ENCODE results near the gene RAD18. TPM values are rescaled to one million over a fixed set of nuclear protein-coding genes. Genes with fewer than 3 reads are reported as not detected.

The RAD18 gene
- total RNA-seq, 1 donor from 2014 or later: 0.75 TPM

- no peak for TF ChIP-seq CTCF (IDR thresholded peaks at IDR 0.05)
- intact Hi-C loops (cut with DNase I): no loop called here
- H3K36me3 ChIP-seq: no peaks in the 10 kb centered on the region
- no peak overlapping the region for H3K4me3 ChIP-seq
- H3K9me3 ChIP-seq: no peaks in the 10 kb centered on the region
- H3K4me1 ChIP-seq: no peaks in the 10 kb centered on the region
- DNase-seq (ENCODE audit: low spot score in 2 of 2): no peak
- no peak overlapping the region for H3K27ac ChIP-seq
- H3K27me3 ChIP-seq: no peaks in the 10 kb centered on the region
Observed at GRCh38 chr3:8851703-8852102, 111.6 kb downstream of the RAD18 start.

GRCh38 chr3:8848696-8849131, 114.6 kb downstream of the RAD18 start:
- no peak for TF ChIP-seq CTCF (IDR thresholded peaks at IDR 0.05)
- no peak overlapping the region for H3K27ac ChIP-seq
- H3K4me3 ChIP-seq: no peak overlapping the region
- intact Hi-C loops (cut with DNase I): no loop called here
- H3K4me1 ChIP-seq: peaks cover 0 to 5% of the 10 kb centered on the region in 2 donors
- no peak for DNase-seq (ENCODE audit: low spot score in 2 of 2)
- no peaks in the 10 kb centered on the region for H3K9me3 ChIP-seq
- H3K36me3 ChIP-seq: no peaks in the 10 kb centered on the region
- no peaks in the 10 kb centered on the region for H3K27me3 ChIP-seq

DNA sequence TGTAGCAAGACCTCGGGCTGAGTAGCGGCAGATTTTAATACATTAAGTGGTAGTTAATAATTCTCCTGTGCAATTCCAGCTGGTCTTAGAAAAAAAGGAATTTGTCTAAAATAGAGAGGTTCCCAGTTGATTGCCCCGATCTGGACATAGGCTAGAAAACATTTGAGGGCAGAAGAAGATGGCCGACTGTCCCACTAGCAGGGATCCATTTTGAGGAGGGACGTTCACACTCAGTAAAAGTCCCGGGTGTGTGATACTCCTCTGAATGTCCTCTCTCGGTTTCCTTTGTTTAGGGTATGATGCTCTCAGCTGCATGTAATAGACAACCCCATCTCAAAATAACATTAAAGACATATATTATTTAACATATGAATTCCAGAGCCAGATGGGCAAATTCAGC, 116.0 kb downstream of the RAD18 start:
- DNase-seq (ENCODE audit: low spot score in 2 of 2): no peak
- Histone ChIP-seq H3K9me3 (no peaks in the 10 kb centered on the region), H3K36me3 (no peaks in the 10 kb centered on the region), H3K27me3 (no peaks in the 10 kb centered on the region), H3K27ac (no peak overlapping the region), H3K4me3 (no peak overlapping the region), H3K4me1 (peaks cover 0 to 5% of the 10 kb centered on the region in 2 donors)
- intact Hi-C loops (cut with DNase I): no loop called here
- TF ChIP-seq CTCF (IDR thresholded peaks at IDR 0.05): no peak

GRCh38 chr3:8846176-8846575, 117.1 kb downstream of the RAD18 start:
- no peak overlapping the region for H3K27ac ChIP-seq
- intact Hi-C loops (cut with DNase I): no loop called here
- peaks cover 0 to 5% of the 10 kb centered on the region in 2 donors for H3K4me1 ChIP-seq
- H3K4me3 ChIP-seq: no peak overlapping the region
- H3K36me3 ChIP-seq: no peaks in the 10 kb centered on the region
- DNase-seq (ENCODE audit: low spot score in 2 of 2): no peak
- no peaks in the 10 kb centered on the region for H3K9me3 ChIP-seq
- H3K27me3 ChIP-seq: no peaks in the 10 kb centered on the region
- no peak for TF ChIP-seq CTCF (IDR thresholded peaks at IDR 0.05)

- no peaks in the 10 kb centered on the region for H3K9me3 ChIP-seq
- no peak for DNase-seq (ENCODE audit: low spot score in 2 of 2)
- H3K4me1 ChIP-seq: peaks cover 0 to 5% of the 10 kb centered on the region in 2 donors
- H3K36me3 ChIP-seq: no peaks in the 10 kb centered on the region
- no peak overlapping the region for H3K27ac ChIP-seq
- TF ChIP-seq CTCF (IDR thresholded peaks at IDR 0.05): no peak
- H3K27me3 ChIP-seq: no peaks in the 10 kb centered on the region
- intact Hi-C loops (cut with DNase I): no loop called here
- no peak overlapping the region for H3K4me3 ChIP-seq
Observed at GRCh38 chr3:8845641-8846040, 117.6 kb downstream of the RAD18 start.

DNA sequence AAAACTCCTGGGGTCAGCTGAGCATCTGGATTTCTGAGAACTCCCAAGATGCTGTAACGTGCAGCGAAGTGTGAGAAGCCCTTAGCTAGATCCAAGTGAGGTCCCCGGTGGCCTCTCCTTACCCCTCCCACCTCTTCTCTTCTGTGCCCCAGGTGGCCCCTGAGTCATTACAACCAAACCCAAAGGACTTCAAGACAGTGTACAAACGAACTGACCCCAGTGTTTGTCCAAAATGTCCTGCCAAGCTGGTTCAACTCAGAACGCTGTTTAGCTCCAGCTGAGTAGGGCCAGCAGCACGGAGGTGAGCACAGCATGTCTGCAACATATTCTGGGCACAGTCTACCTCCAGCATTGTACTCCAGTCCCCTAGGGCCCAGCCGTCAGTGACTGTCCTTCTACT, 119.9 kb downstream of the RAD18 start:
- TF ChIP-seq CTCF (IDR thresholded peaks at IDR 0.05): no peak
- intact Hi-C loops (cut with DNase I): no loop called here

More for the DNA sequence above, 119.9 kb downstream of the RAD18 start:
- Histone ChIP-seq H3K36me3 (no peaks in the 10 kb centered on the region), H3K4me3 (no peak overlapping the region), H3K27me3 (no peaks in the 10 kb centered on the region), H3K4me1 (peaks cover 0 to 5% of the 10 kb centered on the region in 2 donors), H3K27ac (no peak overlapping the region), H3K9me3 (no peaks in the 10 kb centered on the region)
- no peak for DNase-seq (ENCODE audit: low spot score in 2 of 2)
